C4-2B (cell line): Measurements from ENCODE around the gene NRP1.

Experiments
- CTCF ChIP-seq: fragments of 450-650 bp; conservative IDR thresholded peaks from 2 replicates; pipeline ENCODE4 v1.5.1; 2017; ENCODE audit warnings: mild to moderate bottlenecking
- ZFX ChIP-seq: fragments of 450-650 bp; IDR thresholded peaks from 2 replicates; pipeline ENCODE4 v1.6.1; 2017

- TF ChIP-seq CTCF (no peak), ZFX (no peak)
Measured at GRCh38 chr10:33150889-33151288, 183.6 kb downstream of the NRP1 start.
